ENCODE results near the gene NBEA. TPM values are rescaled to one million over a fixed set of nuclear protein-coding genes. Genes with fewer than 3 reads are reported as not detected.

NBEA gene
- polyA plus RNA-seq, 2 of the 4 experiments (the other 2 are of a cell fraction), result 3.5 to 11.8 TPM

DNA sequence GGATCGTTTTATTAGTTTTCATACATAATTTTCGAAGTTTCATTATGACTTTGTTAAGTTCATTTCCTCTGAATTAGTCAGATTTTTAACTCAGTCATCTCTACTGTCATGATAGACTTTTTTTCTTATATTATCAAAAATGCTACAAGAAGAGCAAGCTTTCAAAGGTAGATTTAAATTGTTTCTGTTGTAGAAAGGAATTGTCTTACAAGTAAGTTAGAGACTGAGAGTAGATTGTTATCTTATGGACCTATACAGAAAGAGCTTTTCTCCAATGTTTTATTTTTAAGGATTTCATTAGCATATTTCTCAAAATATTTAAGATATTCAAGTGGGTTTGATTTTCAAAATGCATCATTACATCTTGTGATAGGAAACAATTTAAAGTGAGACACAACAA lies 531.7 kb downstream of the NBEA start:
- no peaks in the 10 kb centered on the region for H3K4me1 ChIP-seq
- H3K4me3 ChIP-seq, result no peak overlapping the region
- FAIRE-seq (no peak), ATAC-seq (no peak), DNase-seq (ENCODE audit: low read depth in 1 of 2, low spot score in 1 of 2) (no peak)
- no peak overlapping the region for H3K27ac ChIP-seq
- ChIA-PET POLR2A (no interaction called here), CTCF (no interaction called here)
- H3K9me3 ChIP-seq, result no peaks in the 10 kb centered on the region
- H3K4me2 ChIP-seq, result no peak overlapping the region
- 59% methylated on average over 2 of the region's 2 CpGs for WGBS (ENCODE audit: missing lambda C conversion rate)
- TF ChIP-seq, protein P1, sequence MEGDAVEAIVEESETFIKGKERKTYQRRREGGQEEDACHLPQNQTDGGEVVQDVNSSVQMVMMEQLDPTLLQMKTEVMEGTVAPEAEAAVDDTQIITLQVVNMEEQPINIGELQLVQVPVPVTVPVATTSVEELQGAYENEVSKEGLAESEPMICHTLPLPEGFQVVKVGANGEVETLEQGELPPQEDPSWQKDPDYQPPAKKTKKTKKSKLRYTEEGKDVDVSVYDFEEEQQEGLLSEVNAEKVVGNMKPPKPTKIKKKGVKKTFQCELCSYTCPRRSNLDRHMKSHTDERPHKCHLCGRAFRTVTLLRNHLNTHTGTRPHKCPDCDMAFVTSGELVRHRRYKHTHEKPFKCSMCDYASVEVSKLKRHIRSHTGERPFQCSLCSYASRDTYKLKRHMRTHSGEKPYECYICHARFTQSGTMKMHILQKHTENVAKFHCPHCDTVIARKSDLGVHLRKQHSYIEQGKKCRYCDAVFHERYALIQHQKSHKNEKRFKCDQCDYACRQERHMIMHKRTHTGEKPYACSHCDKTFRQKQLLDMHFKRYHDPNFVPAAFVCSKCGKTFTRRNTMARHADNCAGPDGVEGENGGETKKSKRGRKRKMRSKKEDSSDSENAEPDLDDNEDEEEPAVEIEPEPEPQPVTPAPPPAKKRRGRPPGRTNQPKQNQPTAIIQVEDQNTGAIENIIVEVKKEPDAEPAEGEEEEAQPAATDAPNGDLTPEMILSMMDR (IDR thresholded peaks at IDR 0.05), result no peak
- TF ChIP-seq GATA3 (IDR thresholded peaks at IDR 0.05; ENCODE audit: borderline replicate concordance), result no peak
- TF ChIP-seq EHF (CRISPR knock-in tag; IDR thresholded peaks at IDR 0.05), result no peak
- no peak for TF ChIP-seq NR3C1 (IDR thresholded peaks at IDR 0.05)
- no peak for TF ChIP-seq FOSL2 (IDR thresholded peaks at IDR 0.05)
- no peak for TF ChIP-seq FOSL2 (CRISPR knock-in tag; IDR thresholded peaks at IDR 0.05)
- no peak for TF ChIP-seq FOXS1 (CRISPR knock-in tag; IDR thresholded peaks at IDR 0.05)
- no peak for TF ChIP-seq KDM5A (IDR thresholded peaks at IDR 0.05)
- TF ChIP-seq HOXB5 (CRISPR knock-in tag; IDR thresholded peaks at IDR 0.05), result no peak
- TF ChIP-seq CEBPB (IDR thresholded peaks at IDR 0.05), result no peak
- no peak for TF ChIP-seq CBX2 (IDR thresholded peaks at IDR 0.05; ENCODE audit: borderline replicate concordance, low read depth)
- TF ChIP-seq HDAC2 (IDR thresholded peaks at IDR 0.05), result no peak
- no peak for TF ChIP-seq RFX5 (IDR thresholded peaks at IDR 0.05)
- no peak for TF ChIP-seq RCOR1 (IDR thresholded peaks at IDR 0.05; ENCODE audit: low read depth, low read length)
- TF ChIP-seq NFE2L2 (conservative IDR thresholded peaks at IDR 0.05; ENCODE audit: low read length), result no peak
- no peak for TF ChIP-seq HOXB13 (CRISPR knock-in tag; IDR thresholded peaks at IDR 0.05; ENCODE audit: low read depth)
- TF ChIP-seq NPAS2 (CRISPR knock-in tag; IDR thresholded peaks at IDR 0.05; ENCODE audit: borderline replicate concordance), result no peak
- TF ChIP-seq, protein P2, sequence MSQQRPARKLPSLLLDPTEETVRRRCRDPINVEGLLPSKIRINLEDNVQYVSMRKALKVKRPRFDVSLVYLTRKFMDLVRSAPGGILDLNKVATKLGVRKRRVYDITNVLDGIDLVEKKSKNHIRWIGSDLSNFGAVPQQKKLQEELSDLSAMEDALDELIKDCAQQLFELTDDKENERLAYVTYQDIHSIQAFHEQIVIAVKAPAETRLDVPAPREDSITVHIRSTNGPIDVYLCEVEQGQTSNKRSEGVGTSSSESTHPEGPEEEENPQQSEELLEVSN (IDR thresholded peaks at IDR 0.05; ENCODE audit: borderline replicate concordance, low read depth), result no peak

DNA sequence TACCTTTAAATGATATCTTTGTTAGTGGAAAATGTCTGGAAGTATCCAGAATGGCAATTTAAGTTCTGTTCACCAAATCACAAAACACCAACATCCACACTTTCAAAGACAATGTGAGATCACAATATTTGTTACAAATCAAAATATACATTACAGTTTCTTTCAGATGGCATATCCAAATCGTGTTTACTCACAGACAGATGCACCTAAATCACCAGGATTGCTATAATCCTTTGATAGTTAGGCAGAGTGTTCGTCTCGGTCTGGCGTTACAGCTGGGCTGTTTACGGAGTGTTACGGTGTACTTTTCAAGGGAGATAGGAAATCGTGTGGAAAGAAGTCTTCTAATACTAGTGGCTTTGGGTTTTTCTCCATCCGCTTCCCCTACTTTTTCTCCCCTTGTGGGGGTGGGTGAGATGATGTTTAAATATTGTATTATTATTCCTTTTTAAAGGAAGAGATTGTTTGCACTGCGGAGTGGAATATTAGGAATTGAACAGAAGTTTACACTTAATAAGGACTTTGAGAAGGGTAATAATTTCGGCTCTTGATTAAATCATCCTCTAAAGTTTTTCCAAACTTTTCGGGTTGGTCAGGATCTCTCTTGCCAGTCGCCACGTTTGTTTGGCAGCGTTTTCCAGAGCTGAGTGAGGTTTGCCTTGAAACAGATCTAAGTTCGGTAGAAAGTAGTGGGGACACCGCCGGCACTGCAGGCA lies 532.6 kb downstream of the NBEA start:
- no peak for FAIRE-seq
- H3K9me3 ChIP-seq, result no peaks in the 10 kb centered on the region
- TF ChIP-seq RNF2 (IDR thresholded peaks at IDR 0.05; ENCODE audit: borderline replicate concordance, low read depth) (no peak), POLR2A (IDR thresholded peaks at IDR 0.05; ENCODE audit: low read length) (no peak), RCOR1 (IDR thresholded peaks at IDR 0.05; ENCODE audit: low read depth, low read length) (no peak), FOXS1 (CRISPR knock-in tag; IDR thresholded peaks at IDR 0.05) (no peak), EHMT2 (IDR thresholded peaks at IDR 0.05; ENCODE audit: low read depth) (no peak), KDM5A (IDR thresholded peaks at IDR 0.05) (no peak), ZFP36 (IDR thresholded peaks at IDR 0.05; ENCODE audit: borderline replicate concordance, partially characterized antibody) (no peak), CHD4 (IDR thresholded peaks at IDR 0.05; ENCODE audit: borderline replicate concordance) (no peak)
- TF ChIP-seq, protein P3, sequence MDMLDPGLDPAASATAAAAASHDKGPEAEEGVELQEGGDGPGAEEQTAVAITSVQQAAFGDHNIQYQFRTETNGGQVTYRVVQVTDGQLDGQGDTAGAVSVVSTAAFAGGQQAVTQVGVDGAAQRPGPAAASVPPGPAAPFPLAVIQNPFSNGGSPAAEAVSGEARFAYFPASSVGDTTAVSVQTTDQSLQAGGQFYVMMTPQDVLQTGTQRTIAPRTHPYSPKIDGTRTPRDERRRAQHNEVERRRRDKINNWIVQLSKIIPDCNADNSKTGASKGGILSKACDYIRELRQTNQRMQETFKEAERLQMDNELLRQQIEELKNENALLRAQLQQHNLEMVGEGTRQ (IDR thresholded peaks at IDR 0.05), result no peak
- TF ChIP-seq, protein P4, sequence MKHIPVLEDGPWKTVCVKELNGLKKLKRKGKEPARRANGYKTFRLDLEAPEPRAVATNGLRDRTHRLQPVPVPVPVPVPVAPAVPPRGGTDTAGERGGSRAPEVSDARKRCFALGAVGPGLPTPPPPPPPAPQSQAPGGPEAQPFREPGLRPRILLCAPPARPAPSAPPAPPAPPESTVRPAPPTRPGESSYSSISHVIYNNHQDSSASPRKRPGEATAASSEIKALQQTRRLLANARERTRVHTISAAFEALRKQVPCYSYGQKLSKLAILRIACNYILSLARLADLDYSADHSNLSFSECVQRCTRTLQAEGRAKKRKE (CRISPR knock-in tag; IDR thresholded peaks at IDR 0.05; ENCODE audit: low read depth), result no peak
- TF ChIP-seq, protein P5, sequence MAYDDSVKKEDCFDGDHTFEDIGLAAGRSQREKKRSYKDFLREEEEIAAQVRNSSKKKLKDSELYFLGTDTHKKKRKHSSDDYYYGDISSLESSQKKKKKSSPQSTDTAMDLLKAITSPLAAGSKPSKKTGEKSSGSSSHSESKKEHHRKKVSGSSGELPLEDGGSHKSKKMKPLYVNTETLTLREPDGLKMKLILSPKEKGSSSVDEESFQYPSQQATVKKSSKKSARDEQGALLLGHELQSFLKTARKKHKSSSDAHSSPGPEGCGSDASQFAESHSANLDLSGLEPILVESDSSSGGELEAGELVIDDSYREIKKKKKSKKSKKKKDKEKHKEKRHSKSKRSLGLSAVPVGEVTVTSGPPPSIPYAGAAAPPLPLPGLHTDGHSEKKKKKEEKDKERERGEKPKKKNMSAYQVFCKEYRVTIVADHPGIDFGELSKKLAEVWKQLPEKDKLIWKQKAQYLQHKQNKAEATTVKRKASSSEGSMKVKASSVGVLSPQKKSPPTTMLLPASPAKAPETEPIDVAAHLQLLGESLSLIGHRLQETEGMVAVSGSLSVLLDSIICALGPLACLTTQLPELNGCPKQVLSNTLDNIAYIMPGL (CRISPR knock-in tag; IDR thresholded peaks at IDR 0.05; ENCODE audit: borderline replicate concordance), result no peak
- 87% methylated on average over 17 of the region's 17 CpGs for WGBS (ENCODE audit: missing lambda C conversion rate)
- DNase-seq (ENCODE audit: low read depth in 1 of 2, low spot score in 1 of 2), result no peak
- H3K4me3 ChIP-seq, result no peak overlapping the region
- no peaks in the 10 kb centered on the region for H3K4me1 ChIP-seq
- POLR2A ChIA-PET, result no interaction called here
- ATAC-seq, result no peak
- CTCF ChIA-PET, result no interaction called here
- H3K27ac ChIP-seq, result no peak overlapping the region
- no peak overlapping the region for H3K4me2 ChIP-seq

Data from A549 (cell line).